Kidney capillary endothelial cell (primary cell): ENCODE data around the gene RPE65.
A peak's percentile ranks its signal among the peaks of the same experiment; 100 is the strongest.
"Not testable (repeated sequence)": the region's sequence is repeated elsewhere in the genome, so short reads cannot be mapped to it uniquely, and the experiment has no call there.

Source experiments
- DNase-seq: peaks from one replicate; pipeline ENCODE4 v3.0.0-alpha.2; 2018; ENCODE audit warnings: low spot score

Gene RPE65

GRCh38 chr1:68449901-68450300 lies at the start of gene RPE65:
TSS of gene RPE65 (minus strand) at chr1:68449954. CDS start at chr1:68449905, 49 bp downstream.
- DNase-seq, result no peak

- no peak for DNase-seq
Measured at GRCh38 chr1:68497358-68497698, 47.6 kb upstream of the RPE65 start.

GRCh38 chr1:68496680-68497357 lies 47.1 kb upstream of the RPE65 start, which contains the start of gene DEPDC1:
TSS of gene DEPDC1 (minus strand) at chr1:68497082. CDS start at chr1:68496999, 83 bp downstream.
- DNase-seq, result peak; percentile 90

DNA sequence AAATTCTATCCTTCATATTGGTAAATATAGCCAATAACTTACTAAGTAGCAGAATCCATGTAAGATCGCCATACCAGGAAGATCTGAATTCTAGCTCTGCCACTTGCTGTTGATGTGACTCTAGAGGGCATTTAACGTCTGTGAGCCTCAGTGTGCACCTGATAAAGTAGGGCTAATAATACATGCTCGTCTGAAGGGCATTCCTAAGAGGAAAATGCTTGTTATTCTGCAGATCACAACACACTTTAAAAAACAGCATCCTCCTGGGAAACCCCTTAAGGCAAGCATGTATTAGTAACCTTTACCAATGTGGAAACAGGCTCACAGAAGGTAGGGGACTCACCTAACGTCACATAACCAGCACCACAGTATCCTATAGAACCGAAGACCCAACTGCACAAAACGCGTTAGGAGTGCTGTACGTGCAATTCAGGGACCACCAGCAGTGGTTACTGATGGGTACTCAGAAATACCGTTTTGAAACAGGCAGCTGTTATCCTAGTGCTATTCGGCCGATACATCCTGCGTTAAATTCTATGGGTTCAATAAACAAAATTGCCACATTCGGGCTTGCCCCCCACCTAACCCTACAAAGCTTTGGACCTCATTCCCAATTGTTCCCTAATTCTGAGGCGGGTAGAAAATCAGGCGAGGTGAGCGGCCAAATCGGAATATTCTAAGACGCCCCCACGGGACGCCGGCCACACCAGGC lies 46.4 kb upstream of the RPE65 start:
- peak; percentile 5 for DNase-seq

- DNase-seq, result no peak
Measured at GRCh38 chr1:68495532-68495931, 45.8 kb upstream of the RPE65 start.

GRCh38 chr1:68493193-68493592 lies 43.4 kb upstream of the RPE65 start:
- no peak for DNase-seq

DNA sequence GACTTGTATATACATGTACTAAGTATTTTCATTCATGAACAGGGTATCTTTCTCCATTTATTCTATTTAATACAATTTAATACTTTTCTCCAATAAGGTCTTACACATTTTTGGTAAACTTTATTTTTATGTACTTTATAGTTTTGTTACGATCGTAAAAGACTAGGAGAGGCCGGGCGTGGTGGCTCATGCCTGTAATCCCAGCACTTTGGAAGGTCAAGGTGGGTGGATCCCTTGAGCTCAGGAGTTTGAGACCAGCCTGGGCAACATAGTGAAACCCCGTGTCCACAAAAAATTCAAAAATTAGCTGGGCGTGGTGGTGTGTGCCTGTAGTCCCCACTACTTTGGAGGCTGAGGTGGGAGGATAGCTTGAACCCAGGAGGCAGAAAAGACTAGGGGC lies 42.5 kb upstream of the RPE65 start:
- DNase-seq, result not testable (repeated sequence)

GRCh38 chr1:68490046-68490651 lies 40.4 kb upstream of the RPE65 start:
- no peak for DNase-seq

DNA sequence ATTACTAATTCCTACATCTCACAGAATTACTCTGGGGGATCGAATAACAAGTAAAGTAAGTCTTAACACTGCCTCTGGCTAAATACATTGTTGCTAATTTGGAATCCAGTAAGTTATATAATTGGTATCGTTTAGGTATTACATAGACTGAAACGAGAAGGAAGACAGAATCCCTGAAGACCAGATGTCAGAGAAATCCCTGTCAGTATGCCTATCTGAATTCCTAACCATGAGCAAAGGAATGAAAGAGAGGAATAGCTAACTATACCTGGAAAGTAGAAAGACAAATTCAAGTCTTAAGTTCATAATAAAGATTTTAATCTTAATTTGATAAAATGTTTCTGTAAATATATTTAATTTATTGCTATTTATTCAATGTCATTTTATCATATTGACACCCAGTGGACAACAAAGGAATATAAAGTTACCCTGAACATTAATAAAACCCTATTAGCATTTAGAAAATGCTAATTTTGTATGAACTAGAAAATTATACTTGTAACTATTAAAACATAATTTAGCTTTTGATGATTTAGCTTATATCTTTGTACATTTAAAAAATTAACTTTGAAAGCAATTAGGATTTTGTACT lies 35.8 kb upstream of the RPE65 start:
- DNase-seq, result no peak

DNA sequence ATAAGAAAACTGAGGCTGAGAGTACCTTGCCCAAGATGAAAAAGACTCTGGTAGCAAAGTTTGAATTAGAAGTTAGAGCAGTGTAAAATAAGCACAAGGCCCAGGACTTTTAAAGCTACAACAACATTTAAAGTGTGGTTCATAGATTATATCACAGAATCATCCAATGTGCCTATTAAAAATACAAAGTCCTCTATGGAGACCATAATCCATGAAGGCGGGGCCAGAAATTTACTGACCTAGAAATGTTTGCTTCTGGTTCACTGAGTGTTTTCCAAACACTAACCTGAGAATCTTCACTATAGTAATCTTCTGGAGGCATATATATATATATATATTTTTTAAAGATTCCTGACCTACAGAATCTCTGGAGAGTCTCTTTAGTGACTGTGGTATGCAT lies 34.9 kb upstream of the RPE65 start:
- no peak for DNase-seq

- no peak for DNase-seq
Measured at GRCh38 chr1:68481041-68481440, 31.3 kb upstream of the RPE65 start.

GRCh38 chr1:68479501-68479900 lies 29.7 kb upstream of the RPE65 start:
- DNase-seq, result no peak

DNA sequence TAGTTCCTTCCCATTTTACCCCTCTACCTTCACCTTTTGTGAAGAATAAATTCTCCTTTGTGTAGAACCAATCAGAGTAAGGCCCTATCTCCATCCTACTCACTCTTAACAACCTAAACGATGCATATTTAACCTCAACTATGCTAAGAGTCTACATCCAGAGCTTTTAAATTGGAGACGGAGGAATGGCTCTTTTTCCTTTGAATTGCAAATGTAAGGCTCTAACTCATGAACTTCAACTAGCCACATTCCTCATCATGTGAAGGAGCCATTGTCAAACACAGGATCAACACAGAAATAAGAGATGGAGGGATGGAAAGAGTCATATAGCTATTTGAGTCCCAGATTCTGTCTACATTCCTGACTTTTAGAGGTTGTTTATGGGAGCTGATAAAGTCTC lies 28.9 kb upstream of the RPE65 start:
- no peak for DNase-seq

GRCh38 chr1:68476626-68477025 lies 26.9 kb upstream of the RPE65 start:
- DNase-seq, result not testable (repeated sequence)

GRCh38 chr1:68473060-68473459 lies 23.3 kb upstream of the RPE65 start:
- no peak for DNase-seq

DNA sequence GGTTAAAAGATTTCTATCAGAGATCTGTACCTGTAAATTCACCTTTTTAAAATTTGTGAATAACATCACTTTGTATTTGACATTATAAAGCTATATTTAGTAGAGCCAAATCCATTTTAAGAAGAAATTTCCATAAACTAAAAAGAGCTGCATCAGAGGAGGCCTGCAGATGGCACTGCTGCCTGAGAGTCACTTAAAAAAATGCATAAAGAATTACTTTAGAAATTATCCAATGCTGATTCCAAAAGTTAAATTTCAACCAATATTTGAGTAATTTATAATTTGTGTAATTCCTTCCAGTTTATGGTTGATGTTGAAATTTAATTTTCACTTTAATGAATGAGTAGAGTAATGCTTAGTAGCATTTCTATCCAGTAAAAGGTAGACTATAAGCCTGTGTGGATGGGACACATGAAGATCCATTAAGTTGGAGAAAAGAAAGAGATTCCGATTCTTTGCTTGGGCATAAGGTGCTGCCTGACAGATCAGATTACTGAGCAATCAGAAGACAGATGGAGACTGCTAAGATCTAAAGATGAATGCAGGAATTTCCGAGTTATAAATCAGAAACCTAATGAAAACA lies 20.7 kb upstream of the RPE65 start:
- DNase-seq, result peak; percentile 17

GRCh38 chr1:68464891-68465290 lies 15.1 kb upstream of the RPE65 start:
- no peak for DNase-seq

GRCh38 chr1:68460935-68461334 lies 11.2 kb upstream of the RPE65 start:
- no peak for DNase-seq

GRCh38 chr1:68459796-68460195 lies 10.0 kb upstream of the RPE65 start:
- peak; percentile 2 for DNase-seq

- no peak for DNase-seq
Measured at GRCh38 chr1:68459091-68459490, 9.3 kb upstream of the RPE65 start.

DNA sequence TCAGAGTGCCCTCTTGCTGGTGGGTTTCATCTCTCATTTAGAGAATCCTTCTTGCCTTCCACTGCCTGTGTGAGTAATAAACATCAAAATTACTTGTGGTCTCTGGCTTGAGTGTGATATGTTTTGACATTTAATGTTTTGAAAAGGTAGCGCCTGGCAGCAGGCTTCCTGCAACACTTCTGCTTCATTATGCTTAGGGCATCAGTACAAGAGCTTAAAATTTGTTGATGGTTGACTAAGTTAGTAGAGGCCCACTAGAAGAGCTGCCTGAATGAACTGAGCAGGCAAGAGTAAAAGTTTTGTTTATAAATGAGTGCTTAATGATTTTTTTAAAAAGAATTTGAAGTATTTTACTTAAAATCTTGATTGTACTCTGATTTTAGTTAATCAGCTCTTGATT lies 6.4 kb upstream of the RPE65 start:
- no peak for DNase-seq

GRCh38 chr1:68454534-68454933 lies 4.8 kb upstream of the RPE65 start:
- DNase-seq, result no peak
